Measurements from ENCODE around the gene STK24. TPM values are rescaled to one million over a fixed set of nuclear protein-coding genes. Genes with fewer than 3 reads are reported as not detected.

Gene STK24
- polyA plus RNA-seq, 1 of the 3 experiments (the other 2 are of a cell fraction) = 30.5 TPM

- Histone ChIP-seq H3K79me2 (ENCODE audit: insufficient read depth) (peaks cover 74% of the 10 kb centered on the region), H4K20me1 (ENCODE audit: insufficient read depth) (peaks cover 23% of the 10 kb centered on the region), H3K9me2 (no peaks in the 10 kb centered on the region), H3K9me3 (no peaks in the 10 kb centered on the region), H3K9ac (no peak overlapping the region), H3K4me1 (ENCODE audit: control insufficient read depth in 1 of 2, insufficient read depth in 2 of 2, low read depth in 1 of 2, low read length in 1 of 2) (peaks cover 0 to 36% of the 10 kb centered on the region in 2 experiments; a peak in 3 of 4 replicates), H3K27ac (ENCODE audit: low read depth in 2 of 2, low read length in 1 of 2) (no peak overlapping the region), H3K4me2 (no peak overlapping the region), H3K4me3 (ENCODE audit: low read depth in 2 of 2, low read length in 1 of 2) (no peak overlapping the region), H2AFZ (ENCODE audit: low read depth) (no peak overlapping the region), H3K36me3 (replicated peaks in 1 of 2; ENCODE audit: control insufficient read depth in 1 of 2, insufficient read depth in 2 of 2, low read length in 1 of 2) (peaks cover 0 to 5% of the 10 kb centered on the region in 2 experiments), H3K27me3 (ENCODE audit: insufficient read depth) (no peaks in the 10 kb centered on the region), H3F3A (replicated peaks; ENCODE audit: insufficient read depth) (no peaks in the 10 kb centered on the region)
- CTCF ChIA-PET = interaction anchor here (0.5 to 1.2 kb wide), 4 partner anchors 13 to 1191 kb away, joined by 3 read pairs; no protein-coding TSS in a partner anchor
- POLR2A ChIA-PET = no interaction called here
- DNase-seq = no peak
- 95% methylated on average over 8 of the region's 13 CpGs for WGBS (ENCODE audit: low lambda C conversion rate)
- TF ChIP-seq FOXM1 (IDR thresholded peaks at IDR 0.05; ENCODE audit: low read depth) (no peak), GATA2 (CRISPR knock-in tag; IDR thresholded peaks at IDR 0.05) (no peak), FOXJ3 (CRISPR knock-in tag; IDR thresholded peaks at IDR 0.05) (no peak), NRF1 (IDR thresholded peaks at IDR 0.05; ENCODE audit: low read depth, low read length) (no peak), MEF2A (IDR thresholded peaks at IDR 0.05; ENCODE audit: borderline replicate concordance, low read depth) (no peak), PBX3 (IDR thresholded peaks at IDR 0.05) (no peak), REST (IDR thresholded peaks at IDR 0.05; ENCODE audit: low read depth, low read length) (no peak), IRF3 (IDR thresholded peaks at IDR 0.05; ENCODE audit: low read depth, low read length) (no peak), RFX5 (IDR thresholded peaks at IDR 0.05; ENCODE audit: low read length) (no peak), TEAD4 (IDR thresholded peaks at IDR 0.05; ENCODE audit: borderline replicate concordance, insufficient read depth) (no peak), GABPA (IDR thresholded peaks at IDR 0.05; ENCODE audit: low read depth) (no peak), POLR2AphosphoS5 (IDR thresholded peaks at IDR 0.05; ENCODE audit: low read depth, low read length) (no peak), SIN3A (IDR thresholded peaks at IDR 0.05; ENCODE audit: borderline replicate concordance, low read depth, low read length) (no peak)
Observed at GRCh38 chr13:98494769-98495168, 82.1 kb downstream of the STK24 start.
